ENCODE measurements around the gene VPS36.

GRCh38 chr13:52406629-52407028, 43.8 kb downstream of the VPS36 start:
- no peak for TF ChIP-seq BHLHE40 (IDR thresholded peaks at IDR 0.05; ENCODE audit: low read depth, low read length)
- no peak for TF ChIP-seq RCOR1 (IDR thresholded peaks at IDR 0.05; ENCODE audit: insufficient replicate concordance, low read length)
- no peak for TF ChIP-seq CEBPB (IDR thresholded peaks at IDR 0.05; ENCODE audit: low read depth, low read length)
- TF ChIP-seq CTCF (conservative IDR thresholded peaks at IDR 0.05; ENCODE audit: low read depth, low read length) = no peak
- no peak for TF ChIP-seq FOS (IDR thresholded peaks at IDR 0.05; ENCODE audit: low read depth, low read length)
- TF ChIP-seq POLR2A (IDR thresholded peaks at IDR 0.05; ENCODE audit: low read depth, low read length) = no peak
- no peak for TF ChIP-seq USF2 (IDR thresholded peaks at IDR 0.05; ENCODE audit: low read depth, low read length)
- TF ChIP-seq RAD21 (IDR thresholded peaks at IDR 0.05; ENCODE audit: low read length) = no peak
- TF ChIP-seq CHD1 (IDR thresholded peaks at IDR 0.05; ENCODE audit: low read depth, low read length) = no peak
- TF ChIP-seq RFX5 (IDR thresholded peaks at IDR 0.05; ENCODE audit: low read depth, low read length) = no peak
- TF ChIP-seq NFE2L2 (IDR thresholded peaks at IDR 0.05; ENCODE audit: low read depth, low read length) = no peak
- TF ChIP-seq ELK1 (IDR thresholded peaks at IDR 0.05; ENCODE audit: borderline replicate concordance, low read depth, low read length) = no peak

Measured in IMR-90 (cell line).